Eye (tissue), 1 donor: ENCODE measurements around the gene C22orf23.

ENCODE experiments used
- DNase-seq: peaks from one replicate; pipeline ENCODE4 v3.0.0-alpha.2; 2015

C22orf23 gene

GRCh38 chr22:37953437-37954179, at the start of gene C22orf23, which contains the start of gene POLR2F:
Gene C22orf23 (minus strand): TSS chr22:37953601. CDS start chr22:37953149, 452 bp downstream.
Gene POLR2F (plus strand): TSS chr22:37953699. CDS start chr22:37953788, 89 bp downstream.
- DNase-seq: peak; percentile 99

- no peak for DNase-seq
Observed at GRCh38 chr22:37999640-38000272, 46.4 kb upstream of the C22orf23 start.

GRCh38 chr22:37999236-37999635, 45.8 kb upstream of the C22orf23 start:
- no peak for DNase-seq

GRCh38 chr22:37998543-37998942, 45.1 kb upstream of the C22orf23 start:
- DNase-seq: peak; percentile 52

- peak; percentile 41 for DNase-seq
Observed at GRCh38 chr22:37996515-37997246, 43.3 kb upstream of the C22orf23 start.

GRCh38 chr22:37996079-37996478, 42.7 kb upstream of the C22orf23 start:
- DNase-seq: no peak

- DNase-seq: no peak
Observed at GRCh38 chr22:37995460-37995859, 42.1 kb upstream of the C22orf23 start.

GRCh38 chr22:37994982-37995381, 41.6 kb upstream of the C22orf23 start:
- DNase-seq: no peak

GRCh38 chr22:37994049-37994448, 40.6 kb upstream of the C22orf23 start:
- no peak for DNase-seq

GRCh38 chr22:37991731-37992442, 38.5 kb upstream of the C22orf23 start:
- no peak for DNase-seq

GRCh38 chr22:37990862-37991261, 37.5 kb upstream of the C22orf23 start:
- no peak for DNase-seq

GRCh38 chr22:37990301-37990700, 36.9 kb upstream of the C22orf23 start:
- no peak for DNase-seq

GRCh38 chr22:37989146-37990045, 36.0 kb upstream of the C22orf23 start:
- DNase-seq: no peak

- no peak for DNase-seq
Observed at GRCh38 chr22:37986371-37986770, 33.0 kb upstream of the C22orf23 start.

GRCh38 chr22:37985751-37986281, 32.4 kb upstream of the C22orf23 start:
- peak; percentile 16 for DNase-seq

- no peak for DNase-seq
Observed at GRCh38 chr22:37985050-37985585, 31.7 kb upstream of the C22orf23 start.

- peak; percentile 39 for DNase-seq
Observed at GRCh38 chr22:37983860-37984791, 30.7 kb upstream of the C22orf23 start, which contains the start of gene SOX10. Gene SOX10 (minus strand): TSS chr22:37984555. CDS start chr22:37983784, 771 bp downstream.

- DNase-seq: peak; percentile 42
Observed at GRCh38 chr22:37982938-37983859, 29.8 kb upstream of the C22orf23 start.
